Vagina (tissue), 2 donors: ENCODE results near the gene LIF.

Source experiments
- POLR2A ChIP-seq, 2 donors: fragments of 450-650 bp; IDR thresholded peaks; one replicate each; pipeline ENCODE4 v1.6.1; 2017; ENCODE audit warnings: antibody characterized with exemption in 2 of 2, mild to moderate bottlenecking in 2 of 2, moderate library complexity in 2 of 2
- POLR2AphosphoS5 ChIP-seq, 2 donors: sonication (generic); formaldehyde crosslinking; IDR thresholded peaks; one replicate each; pipeline ENCODE4 v1.9.0; 2017; ENCODE audit warnings: antibody characterized with exemption in 2 of 2, mild to moderate bottlenecking in 2 of 2, low read depth in 1 of 2; ENCODE audit not compliant: insufficient read depth in 1 of 2
- TF ChIP-seq, protein P1 (sequence below), 3 experiments: fragments of 450-650 bp in 2 of 3; fragments of 200-600 bp in 1 of 3; sonication (generic) in 1 of 3; IDR thresholded peaks; one replicate each; pipeline ENCODE4 v1.5.1; 2017 to 2019; ENCODE audit warnings: antibody characterized with exemption in 3 of 3, mild to moderate bottlenecking in 2 of 3, moderate library complexity in 2 of 3

DNA sequence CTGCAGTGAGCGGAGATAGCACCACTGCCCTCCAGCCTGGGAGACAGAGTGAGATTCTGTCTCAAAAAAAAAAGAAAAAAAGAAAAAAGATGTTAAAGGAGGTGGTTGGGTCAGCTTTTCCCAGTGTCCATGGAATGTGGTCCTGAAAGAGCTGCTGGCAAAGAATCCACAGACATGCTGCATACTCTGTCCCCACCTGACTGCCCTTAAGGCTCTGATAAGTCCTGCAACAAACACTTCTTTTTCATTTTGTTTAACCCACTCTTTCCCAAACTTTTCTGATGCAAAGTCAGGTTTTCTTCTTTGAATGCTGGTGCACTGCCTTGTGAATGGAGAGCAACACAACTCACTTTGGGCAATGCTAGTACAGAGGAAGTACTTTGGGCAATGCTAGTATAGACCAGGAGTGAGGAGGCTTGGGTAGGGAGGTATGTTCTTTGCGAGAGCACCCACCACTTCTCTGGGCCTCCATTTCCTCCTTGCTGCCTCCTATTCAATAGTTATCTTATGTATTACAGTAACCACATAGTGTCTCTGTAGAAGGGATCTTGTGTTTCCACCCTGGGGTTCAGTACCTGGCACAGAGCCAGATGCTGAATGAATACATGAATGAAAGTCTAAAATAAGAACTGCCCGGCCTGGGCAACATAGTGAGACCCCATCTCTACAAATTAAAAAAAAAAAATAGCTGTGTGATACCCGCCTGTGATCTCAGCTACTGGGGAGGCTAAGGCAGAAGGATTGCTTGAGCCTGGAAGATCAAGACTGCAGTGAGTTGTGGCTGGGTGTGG is 18.9 kb downstream of the LIF start:
- TF ChIP-seq, protein P1, sequence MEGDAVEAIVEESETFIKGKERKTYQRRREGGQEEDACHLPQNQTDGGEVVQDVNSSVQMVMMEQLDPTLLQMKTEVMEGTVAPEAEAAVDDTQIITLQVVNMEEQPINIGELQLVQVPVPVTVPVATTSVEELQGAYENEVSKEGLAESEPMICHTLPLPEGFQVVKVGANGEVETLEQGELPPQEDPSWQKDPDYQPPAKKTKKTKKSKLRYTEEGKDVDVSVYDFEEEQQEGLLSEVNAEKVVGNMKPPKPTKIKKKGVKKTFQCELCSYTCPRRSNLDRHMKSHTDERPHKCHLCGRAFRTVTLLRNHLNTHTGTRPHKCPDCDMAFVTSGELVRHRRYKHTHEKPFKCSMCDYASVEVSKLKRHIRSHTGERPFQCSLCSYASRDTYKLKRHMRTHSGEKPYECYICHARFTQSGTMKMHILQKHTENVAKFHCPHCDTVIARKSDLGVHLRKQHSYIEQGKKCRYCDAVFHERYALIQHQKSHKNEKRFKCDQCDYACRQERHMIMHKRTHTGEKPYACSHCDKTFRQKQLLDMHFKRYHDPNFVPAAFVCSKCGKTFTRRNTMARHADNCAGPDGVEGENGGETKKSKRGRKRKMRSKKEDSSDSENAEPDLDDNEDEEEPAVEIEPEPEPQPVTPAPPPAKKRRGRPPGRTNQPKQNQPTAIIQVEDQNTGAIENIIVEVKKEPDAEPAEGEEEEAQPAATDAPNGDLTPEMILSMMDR (IDR thresholded peaks at IDR 0.05), result no peak
- TF ChIP-seq POLR2A (IDR thresholded peaks at IDR 0.05) (no peak), POLR2AphosphoS5 (IDR thresholded peaks at IDR 0.05; ENCODE audit: insufficient read depth in 1 of 2, low read depth in 1 of 2) (no peak)
